ENCODE data around the gene B3GAT2.

Gene B3GAT2

DNA sequence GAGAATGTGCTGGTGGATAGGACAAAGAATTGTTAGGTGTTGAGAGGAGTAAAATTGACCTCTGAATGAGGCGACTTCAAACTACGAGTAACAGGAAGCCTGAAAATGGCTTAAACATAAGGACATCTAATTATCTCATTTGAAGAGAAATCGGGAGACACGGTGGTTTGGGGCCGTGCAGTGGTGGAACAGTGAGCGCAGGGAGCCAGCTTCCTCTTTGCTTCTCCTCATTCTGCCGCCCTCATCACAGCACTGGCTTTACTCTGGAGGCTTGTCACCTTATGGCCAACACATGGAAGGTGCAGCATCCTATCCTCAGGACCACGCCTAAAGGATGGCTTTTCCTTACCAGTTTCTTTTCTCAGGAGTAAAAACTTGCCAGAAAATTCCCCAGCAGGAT is 114.3 kb downstream of the B3GAT2 start:
- Histone ChIP-seq H3K9me3 (ENCODE audit: control insufficient read depth in 2 of 2, low read length in 2 of 2) (no peaks in the 10 kb centered on the region), H3K36me3 (ENCODE audit: control insufficient read depth in 2 of 2, insufficient read depth in 2 of 2, low read length in 2 of 2) (peaks cover 0 to 4% of the 10 kb centered on the region in 2 donors), H3K9ac (ENCODE audit: low read length in 2 of 2) (no peak overlapping the region), H3K4me1 (ENCODE audit: control insufficient read depth, insufficient read depth, low read length) (no peaks in the 10 kb centered on the region), H3K27ac (ENCODE audit: low read length) (no peak overlapping the region), H3K4me3 (ENCODE audit: low read length in 2 of 2) (no peak overlapping the region), H3K27me3 (ENCODE audit: control insufficient read depth in 1 of 2, insufficient read depth in 2 of 2, low read length in 2 of 2) (no peaks in the 10 kb centered on the region)

DNA sequence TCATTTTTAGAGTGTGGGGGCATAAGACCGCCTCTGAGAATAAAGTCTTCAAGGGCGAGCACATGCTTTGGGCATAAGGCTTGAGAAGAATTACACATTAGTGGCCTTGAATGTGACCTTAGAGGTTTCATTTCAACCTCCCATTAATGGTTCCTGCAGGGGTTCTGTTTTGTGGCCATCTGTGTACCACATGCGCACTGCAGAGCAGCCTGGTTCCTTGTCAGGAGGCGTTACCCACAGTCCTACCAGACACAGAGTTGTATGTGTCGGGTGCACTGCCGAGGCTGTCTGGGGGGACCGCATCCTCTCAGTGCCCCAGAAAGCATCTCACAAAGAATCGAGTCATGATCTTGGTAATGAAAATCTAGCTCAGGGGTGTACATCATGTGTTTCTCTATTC is 115.7 kb downstream of the B3GAT2 start:
- H3K36me3 ChIP-seq (ENCODE audit: control insufficient read depth in 2 of 2, insufficient read depth in 2 of 2, low read length in 2 of 2) = peaks cover 0 to 2% of the 10 kb centered on the region in 2 donors
- no peaks in the 10 kb centered on the region for H3K4me1 ChIP-seq (ENCODE audit: control insufficient read depth, insufficient read depth, low read length)
- H3K27ac ChIP-seq (ENCODE audit: low read length) = no peak overlapping the region
- no peaks in the 10 kb centered on the region for H3K9me3 ChIP-seq (ENCODE audit: control insufficient read depth in 2 of 2, low read length in 2 of 2)
- H3K4me3 ChIP-seq (ENCODE audit: low read length in 2 of 2) = no peak overlapping the region
- H3K9ac ChIP-seq (ENCODE audit: low read length in 2 of 2) = no peak overlapping the region
- no peaks in the 10 kb centered on the region for H3K27me3 ChIP-seq (ENCODE audit: control insufficient read depth in 1 of 2, insufficient read depth in 2 of 2, low read length in 2 of 2)

GRCh38 chr6:70839286-70840266 is 117.3 kb downstream of the B3GAT2 start:
- H3K27ac ChIP-seq (ENCODE audit: low read length) = no peak overlapping the region
- H3K9ac ChIP-seq (ENCODE audit: low read length in 2 of 2) = no peak overlapping the region
- no peaks in the 10 kb centered on the region for H3K4me1 ChIP-seq (ENCODE audit: control insufficient read depth, insufficient read depth, low read length)
- no peaks in the 10 kb centered on the region for H3K9me3 ChIP-seq (ENCODE audit: control insufficient read depth in 2 of 2, low read length in 2 of 2)
- no peaks in the 10 kb centered on the region for H3K36me3 ChIP-seq (ENCODE audit: control insufficient read depth in 2 of 2, insufficient read depth in 2 of 2, low read length in 2 of 2)
- H3K4me3 ChIP-seq (ENCODE audit: low read length in 2 of 2) = no peak overlapping the region
- no peaks in the 10 kb centered on the region for H3K27me3 ChIP-seq (ENCODE audit: control insufficient read depth in 1 of 2, insufficient read depth in 2 of 2, low read length in 2 of 2)

GRCh38 chr6:70838907-70839285 is 118.0 kb downstream of the B3GAT2 start:
- Histone ChIP-seq H3K9ac (ENCODE audit: low read length in 2 of 2) (no peak overlapping the region), H3K27me3 (ENCODE audit: control insufficient read depth in 1 of 2, insufficient read depth in 2 of 2, low read length in 2 of 2) (no peaks in the 10 kb centered on the region), H3K36me3 (ENCODE audit: control insufficient read depth in 2 of 2, insufficient read depth in 2 of 2, low read length in 2 of 2) (no peaks in the 10 kb centered on the region), H3K27ac (ENCODE audit: low read length) (no peak overlapping the region), H3K4me1 (ENCODE audit: control insufficient read depth, insufficient read depth, low read length) (no peaks in the 10 kb centered on the region), H3K4me3 (ENCODE audit: low read length in 2 of 2) (no peak overlapping the region), H3K9me3 (ENCODE audit: control insufficient read depth in 2 of 2, low read length in 2 of 2) (no peaks in the 10 kb centered on the region)

GRCh38 chr6:70834520-70834919 is 122.3 kb downstream of the B3GAT2 start:
- H3K4me3 ChIP-seq (ENCODE audit: low read length in 2 of 2) = no peak overlapping the region
- no peaks in the 10 kb centered on the region for H3K9me3 ChIP-seq (ENCODE audit: control insufficient read depth in 2 of 2, low read length in 2 of 2)
- no peaks in the 10 kb centered on the region for H3K4me1 ChIP-seq (ENCODE audit: control insufficient read depth, insufficient read depth, low read length)
- no peak overlapping the region for H3K9ac ChIP-seq (ENCODE audit: low read length in 2 of 2)
- no peaks in the 10 kb centered on the region for H3K27me3 ChIP-seq (ENCODE audit: control insufficient read depth in 1 of 2, insufficient read depth in 2 of 2, low read length in 2 of 2)
- H3K36me3 ChIP-seq (ENCODE audit: control insufficient read depth in 2 of 2, insufficient read depth in 2 of 2, low read length in 2 of 2) = no peaks in the 10 kb centered on the region
- H3K27ac ChIP-seq (ENCODE audit: low read length) = no peak overlapping the region

DNA sequence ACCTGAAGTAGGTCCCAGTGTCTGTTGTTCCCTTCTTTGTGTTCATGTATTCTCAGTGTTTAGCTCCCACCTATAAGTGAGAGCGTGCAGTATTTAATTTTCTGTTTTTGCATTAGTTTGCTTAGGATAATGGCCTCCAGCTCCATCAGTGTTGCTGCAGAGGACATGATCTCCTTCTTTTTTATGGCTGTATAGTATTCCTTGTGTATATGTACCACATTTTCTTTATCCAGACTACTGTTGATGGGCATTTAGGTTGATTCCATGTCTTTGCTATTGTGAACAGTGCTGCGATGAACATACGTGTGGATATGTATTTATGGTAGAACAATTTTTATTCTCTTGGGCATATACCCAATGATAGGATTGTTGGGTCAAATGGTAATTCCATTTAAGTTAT is 125.4 kb downstream of the B3GAT2 start:
- Histone ChIP-seq H3K4me1 (ENCODE audit: control insufficient read depth, insufficient read depth, low read length) (no peaks in the 10 kb centered on the region), H3K9me3 (ENCODE audit: control insufficient read depth in 2 of 2, low read length in 2 of 2) (no peaks in the 10 kb centered on the region), H3K36me3 (ENCODE audit: control insufficient read depth in 2 of 2, insufficient read depth in 2 of 2, low read length in 2 of 2) (no peaks in the 10 kb centered on the region), H3K27ac (ENCODE audit: low read length) (no peak overlapping the region), H3K4me3 (ENCODE audit: low read length in 2 of 2) (no peak overlapping the region), H3K9ac (ENCODE audit: low read length in 2 of 2) (no peak overlapping the region), H3K27me3 (ENCODE audit: control insufficient read depth in 1 of 2, insufficient read depth in 2 of 2, low read length in 2 of 2) (no peaks in the 10 kb centered on the region)

DNA sequence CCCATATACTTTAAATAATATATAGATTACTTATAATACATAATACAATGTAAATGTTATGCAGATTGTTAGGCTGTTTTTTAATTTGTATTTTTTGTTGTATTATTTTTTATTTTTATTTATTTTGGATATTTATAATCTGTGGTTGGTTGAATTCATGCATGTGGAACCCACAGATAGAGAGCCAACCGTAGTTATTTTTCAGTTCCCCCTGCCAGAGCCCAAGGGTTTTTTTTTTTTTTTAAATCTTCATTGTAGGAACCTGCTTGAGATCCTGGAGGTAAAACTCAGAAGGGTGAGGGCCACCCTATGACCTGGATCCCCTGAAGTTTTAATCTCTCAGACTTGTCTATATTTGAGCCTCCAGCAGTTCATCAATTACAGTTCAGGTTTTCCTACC is 133.2 kb downstream of the B3GAT2 start:
- Histone ChIP-seq H3K4me1 (ENCODE audit: control insufficient read depth, insufficient read depth, low read length) (no peaks in the 10 kb centered on the region), H3K36me3 (ENCODE audit: control insufficient read depth in 2 of 2, insufficient read depth in 2 of 2, low read length in 2 of 2) (no peaks in the 10 kb centered on the region), H3K9ac (ENCODE audit: low read length in 2 of 2) (no peak overlapping the region), H3K4me3 (ENCODE audit: low read length in 2 of 2) (no peak overlapping the region), H3K27me3 (ENCODE audit: control insufficient read depth in 1 of 2, insufficient read depth in 2 of 2, low read length in 2 of 2) (no peaks in the 10 kb centered on the region), H3K27ac (ENCODE audit: low read length) (no peak overlapping the region), H3K9me3 (ENCODE audit: control insufficient read depth in 2 of 2, low read length in 2 of 2) (no peaks in the 10 kb centered on the region)

- no peak overlapping the region for H3K4me3 ChIP-seq (ENCODE audit: low read length in 2 of 2)
- no peak overlapping the region for H3K9ac ChIP-seq (ENCODE audit: low read length in 2 of 2)
- H3K27ac ChIP-seq (ENCODE audit: low read length) = no peak overlapping the region
- H3K4me1 ChIP-seq (ENCODE audit: control insufficient read depth, insufficient read depth, low read length) = no peaks in the 10 kb centered on the region
- no peaks in the 10 kb centered on the region for H3K27me3 ChIP-seq (ENCODE audit: control insufficient read depth in 1 of 2, insufficient read depth in 2 of 2, low read length in 2 of 2)
- no peaks in the 10 kb centered on the region for H3K36me3 ChIP-seq (ENCODE audit: control insufficient read depth in 2 of 2, insufficient read depth in 2 of 2, low read length in 2 of 2)
- H3K9me3 ChIP-seq (ENCODE audit: control insufficient read depth in 2 of 2, low read length in 2 of 2) = no peaks in the 10 kb centered on the region
Observed at GRCh38 chr6:70821751-70822150, 135.1 kb downstream of the B3GAT2 start.

DNA sequence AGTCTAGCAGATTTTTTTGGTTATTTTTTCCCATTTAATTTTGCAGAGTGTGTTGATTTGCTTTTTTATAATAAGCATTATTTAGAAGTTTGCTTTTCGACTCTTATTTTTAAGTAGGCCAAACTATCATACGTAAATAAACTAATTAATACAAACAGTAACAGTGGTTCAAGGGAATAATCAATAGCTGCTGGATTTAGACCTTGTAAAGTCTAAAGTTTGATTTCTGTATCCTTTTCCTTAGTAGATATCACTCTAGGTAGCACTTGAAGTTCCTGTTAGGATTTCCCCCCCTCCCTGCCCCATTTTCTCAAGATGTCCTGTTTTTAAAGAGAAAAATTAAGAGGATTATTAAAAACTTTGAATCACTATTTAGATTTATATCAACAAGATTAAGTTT is 136.1 kb downstream of the B3GAT2 start:
- Histone ChIP-seq H3K9ac (ENCODE audit: low read length in 2 of 2) (no peak overlapping the region), H3K4me3 (ENCODE audit: low read length in 2 of 2) (no peak overlapping the region), H3K36me3 (ENCODE audit: control insufficient read depth in 2 of 2, insufficient read depth in 2 of 2, low read length in 2 of 2) (no peaks in the 10 kb centered on the region), H3K4me1 (ENCODE audit: control insufficient read depth, insufficient read depth, low read length) (no peaks in the 10 kb centered on the region), H3K9me3 (ENCODE audit: control insufficient read depth in 2 of 2, low read length in 2 of 2) (no peaks in the 10 kb centered on the region), H3K27me3 (ENCODE audit: control insufficient read depth in 1 of 2, insufficient read depth in 2 of 2, low read length in 2 of 2) (no peaks in the 10 kb centered on the region), H3K27ac (ENCODE audit: low read length) (no peak overlapping the region)

GRCh38 chr6:70819646-70820045 is 137.2 kb downstream of the B3GAT2 start:
- H3K36me3 ChIP-seq (ENCODE audit: control insufficient read depth in 2 of 2, insufficient read depth in 2 of 2, low read length in 2 of 2) = no peaks in the 10 kb centered on the region
- no peaks in the 10 kb centered on the region for H3K27me3 ChIP-seq (ENCODE audit: control insufficient read depth in 1 of 2, insufficient read depth in 2 of 2, low read length in 2 of 2)
- H3K9ac ChIP-seq (ENCODE audit: low read length in 2 of 2) = no peak overlapping the region
- H3K4me1 ChIP-seq (ENCODE audit: control insufficient read depth, insufficient read depth, low read length) = no peaks in the 10 kb centered on the region
- no peak overlapping the region for H3K27ac ChIP-seq (ENCODE audit: low read length)
- no peak overlapping the region for H3K4me3 ChIP-seq (ENCODE audit: low read length in 2 of 2)
- H3K9me3 ChIP-seq (ENCODE audit: control insufficient read depth in 2 of 2, low read length in 2 of 2) = no peaks in the 10 kb centered on the region

- Histone ChIP-seq H3K27me3 (ENCODE audit: control insufficient read depth in 1 of 2, insufficient read depth in 2 of 2, low read length in 2 of 2) (no peaks in the 10 kb centered on the region), H3K4me1 (ENCODE audit: control insufficient read depth, insufficient read depth, low read length) (no peaks in the 10 kb centered on the region), H3K36me3 (ENCODE audit: control insufficient read depth in 2 of 2, insufficient read depth in 2 of 2, low read length in 2 of 2) (no peaks in the 10 kb centered on the region), H3K4me3 (ENCODE audit: low read length in 2 of 2) (no peak overlapping the region), H3K27ac (ENCODE audit: low read length) (no peak overlapping the region), H3K9ac (ENCODE audit: low read length in 2 of 2) (no peak overlapping the region), H3K9me3 (ENCODE audit: control insufficient read depth in 2 of 2, low read length in 2 of 2) (no peaks in the 10 kb centered on the region)
Observed at GRCh38 chr6:70813885-70814284, 143.0 kb downstream of the B3GAT2 start.

All from stomach smooth muscle (tissue), 2 donors.